Stimulated activated CD8-positive, alpha-beta memory T cell treated with anti-CD3 and anti-CD28 coated beads, Interleukin-2, amount 100 ng/mL, for 48 hours (primary cell): ENCODE data around the gene UBE2M.
A peak's percentile ranks its signal among the peaks of the same experiment; 100 is the strongest.
"Not testable (repeated sequence)": the region's sequence is repeated elsewhere in the genome, so short reads cannot be mapped to it uniquely, and the experiment has no call there.

Source experiments
- DNase-seq, 2 donors: peaks; one replicate each; pipeline ENCODE4 v3.0.0-alpha.2; 2020; ENCODE audit warnings: low read depth in 2 of 2

Gene UBE2M

GRCh38 chr19:58539169-58539559 is 19.2 kb downstream of the UBE2M start:
- not testable (repeated sequence) for DNase-seq

GRCh38 chr19:58538257-58539168 is 19.9 kb downstream of the UBE2M start:
- DNase-seq: no peak

- no peak for DNase-seq
Observed at GRCh38 chr19:58536852-58537798, 21.3 kb downstream of the UBE2M start.

DNA sequence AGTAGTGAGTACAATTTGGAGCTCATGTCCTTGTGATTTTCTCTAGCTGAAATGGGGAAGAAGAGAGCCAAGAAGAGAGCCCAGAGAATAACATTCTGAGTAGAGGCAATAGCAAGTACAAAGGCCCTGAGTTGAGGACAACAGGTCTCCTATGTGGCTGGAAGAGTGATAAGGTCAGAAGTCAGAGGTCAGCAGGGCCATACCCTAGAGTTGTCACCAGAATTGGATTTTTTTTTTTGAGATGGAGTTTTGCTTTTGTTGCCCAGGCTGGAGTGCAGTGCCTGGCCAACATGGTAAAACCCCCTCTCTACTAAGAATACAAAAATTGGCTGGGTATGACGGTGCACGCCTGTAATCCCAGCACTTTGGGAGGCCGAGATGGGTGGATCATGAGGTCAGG is 22.6 kb downstream of the UBE2M start:
- DNase-seq: no peak

GRCh38 chr19:58531034-58531840 is 27.2 kb downstream of the UBE2M start:
- no peak for DNase-seq

DNA sequence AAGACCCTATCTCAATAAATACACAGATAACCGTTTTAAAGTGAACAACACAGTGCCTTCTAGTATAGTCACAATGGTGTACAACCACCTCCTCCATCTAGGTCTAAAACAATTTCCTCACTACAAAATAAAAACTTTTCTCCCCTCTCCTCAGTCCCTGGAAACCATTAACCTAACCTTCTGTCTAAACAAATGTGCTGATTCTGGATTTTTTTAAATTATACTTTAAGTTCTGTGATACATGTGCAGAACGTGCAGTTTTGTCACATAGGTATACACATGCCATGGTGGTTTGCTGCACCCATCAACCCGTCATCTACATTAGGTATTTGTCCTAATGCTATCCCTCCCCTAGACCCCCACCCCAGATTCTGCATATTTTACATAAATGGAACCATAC is 29.0 kb downstream of the UBE2M start:
- DNase-seq: no peak

DNA sequence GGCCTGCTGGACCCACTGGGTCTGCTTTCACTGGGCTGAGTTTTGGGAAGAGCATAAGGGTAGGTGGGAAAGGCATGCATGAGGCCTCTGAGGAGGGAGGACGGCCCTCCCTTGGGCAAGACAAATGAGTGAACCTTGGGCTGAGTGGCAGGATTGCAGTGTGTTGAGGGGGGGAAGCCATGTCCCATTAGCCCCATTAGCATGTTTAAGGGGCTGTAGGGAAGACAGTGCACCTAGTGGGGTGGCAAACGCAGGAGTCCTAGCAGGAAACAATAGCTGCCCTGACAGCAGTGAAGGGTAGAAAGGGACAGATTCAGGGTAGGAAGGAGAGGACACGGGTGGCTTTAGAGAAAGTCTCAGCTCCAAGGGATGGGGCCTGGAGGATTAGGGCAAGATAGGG is 35.7 kb downstream of the UBE2M start:
- DNase-seq: no peak

DNA sequence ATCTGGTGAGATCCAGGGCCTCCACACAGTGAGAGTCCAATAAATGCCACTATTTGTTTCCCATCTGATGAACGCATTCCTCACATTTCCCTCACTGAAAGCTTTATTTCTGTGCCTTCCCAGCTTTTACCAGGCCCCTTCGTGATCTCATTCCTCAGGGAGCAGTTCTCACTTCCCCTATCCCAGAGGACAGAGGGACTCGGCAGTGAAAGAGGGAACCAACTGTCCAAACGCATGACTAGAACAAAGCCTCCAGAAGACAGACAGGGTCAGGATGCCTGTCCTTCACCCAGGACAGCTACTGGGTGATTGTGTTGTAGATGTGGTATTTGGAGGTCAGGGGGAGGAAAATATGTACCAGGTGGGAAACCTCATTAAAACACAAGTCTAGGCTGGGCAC is 36.8 kb downstream of the UBE2M start:
- no peak for DNase-seq

GRCh38 chr19:58520257-58520599 is 38.2 kb downstream of the UBE2M start:
- DNase-seq: no peak

- peak; percentile 87 for DNase-seq
Observed at GRCh38 chr19:58519355-58520256, 38.8 kb downstream of the UBE2M start, which contains the start of gene ZBTB45. Gene ZBTB45, minus strand, starts transcription at chr19:58519810. Its CDS starts 2,137 bp downstream, at chr19:58517673.

DNA sequence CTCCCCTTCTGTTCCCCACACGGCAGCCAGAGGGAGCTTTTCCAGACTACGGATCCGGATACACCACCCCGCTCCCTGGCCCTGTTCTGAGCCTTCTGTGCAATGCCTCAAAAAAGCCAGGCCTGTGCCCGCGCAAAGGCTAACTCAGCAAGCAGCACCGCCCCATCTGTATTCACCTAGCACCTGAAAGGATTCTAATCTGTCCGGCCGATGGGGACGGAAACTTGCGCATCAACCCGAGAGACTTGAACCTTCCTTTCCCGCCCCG is 39.4 kb downstream of the UBE2M start:
- peak in 1 of 2 donors; percentile 29 for DNase-seq

DNA sequence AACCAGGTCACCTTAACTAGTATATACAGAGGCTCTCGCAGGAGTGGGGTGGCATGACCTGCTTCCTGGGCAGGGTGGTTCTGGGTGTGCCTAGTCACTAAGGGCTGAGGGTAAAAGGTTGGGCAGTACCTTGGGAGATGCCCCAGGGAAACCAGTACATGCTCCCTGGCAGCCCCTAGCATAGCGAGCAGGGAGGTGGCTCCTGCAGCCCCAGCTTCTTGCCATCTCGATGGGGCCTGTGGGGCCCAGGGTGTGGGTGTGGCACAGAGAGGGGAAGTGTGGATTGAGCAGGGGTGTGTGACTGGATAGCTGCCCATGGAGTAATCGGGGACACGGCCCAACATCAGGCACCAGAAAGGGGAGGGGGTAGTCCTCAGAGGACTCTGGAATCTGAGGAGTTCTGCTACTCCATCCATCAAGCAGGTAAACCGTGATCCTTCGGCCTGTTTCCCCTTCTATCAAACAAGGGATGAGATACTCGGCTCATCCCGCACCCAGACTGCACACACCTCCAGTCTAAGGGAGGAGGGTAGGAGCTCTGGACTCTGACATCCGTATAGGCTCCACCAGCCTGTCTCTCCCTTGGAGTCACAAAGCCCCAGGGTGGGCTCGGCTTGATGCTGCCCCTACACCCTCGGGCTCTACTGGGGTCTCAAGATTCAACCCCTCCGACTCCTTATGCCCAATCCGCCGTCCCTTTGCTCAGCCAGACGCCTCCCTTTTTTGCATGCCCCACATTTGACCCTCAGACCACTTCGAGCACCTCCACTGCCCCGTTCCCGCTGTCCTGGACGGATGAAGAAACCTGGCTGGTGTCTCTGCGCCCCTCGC is 39.9 kb downstream of the UBE2M start:
- no peak for DNase-seq

- DNase-seq: no peak
Observed at GRCh38 chr19:58516964-58517833, 41.2 kb downstream of the UBE2M start.

DNA sequence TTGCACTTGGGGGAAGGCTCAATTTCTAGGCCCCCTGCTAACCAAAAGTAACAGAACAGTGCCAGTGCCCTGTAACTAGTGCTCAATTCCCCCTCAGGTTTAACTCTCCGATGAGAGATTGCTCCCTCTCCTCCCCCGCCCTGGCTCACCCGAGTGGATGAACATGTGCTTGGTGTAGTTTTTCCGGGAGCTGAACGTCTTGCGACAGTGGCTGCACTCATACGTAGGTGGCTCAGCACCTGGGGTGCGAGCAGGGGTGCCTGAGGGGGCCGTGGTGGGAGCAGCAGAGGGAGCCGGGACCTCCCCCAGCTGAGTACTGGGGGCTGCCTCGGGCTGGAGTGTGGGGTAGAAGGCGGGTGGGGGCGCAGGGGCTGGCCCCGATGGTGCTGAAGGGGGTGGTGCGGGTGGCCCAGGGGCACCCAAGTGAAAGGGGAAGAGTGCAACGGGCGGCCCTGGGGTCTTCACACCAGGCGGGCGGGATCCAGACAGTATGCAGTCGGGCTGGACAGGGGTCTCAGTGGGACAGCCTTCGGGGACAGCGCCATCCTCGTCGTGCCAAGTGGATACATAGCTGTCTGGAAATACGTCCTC is 42.1 kb downstream of the UBE2M start:
- DNase-seq: no peak

GRCh38 chr19:58515259-58515658 is 43.2 kb downstream of the UBE2M start:
- no peak for DNase-seq

- DNase-seq: no peak
Observed at GRCh38 chr19:58514564-58515022, 43.8 kb downstream of the UBE2M start.

- peak; percentile 94 to 96 for DNase-seq
Observed at GRCh38 chr19:58513694-58514563, 44.5 kb downstream of the UBE2M start.
